Stimulated activated CD4-positive, alpha-beta T cell treated with anti-CD3 and anti-CD28 coated beads, Interleukin-2, amount 100 ng/mL, for 24 hours (primary cell): ENCODE results near the gene RNF113B.

Experiments used
- DNase-seq, 2 donors: peaks; one replicate each; pipeline ENCODE4 v3.0.0-alpha.2; 2020

Gene RNF113B

GRCh38 chr13:98173431-98174152, 3.5 kb downstream of the RNF113B start:
- no peak for DNase-seq

GRCh38 chr13:98172590-98173422, 4.3 kb downstream of the RNF113B start:
- no peak for DNase-seq

DNA sequence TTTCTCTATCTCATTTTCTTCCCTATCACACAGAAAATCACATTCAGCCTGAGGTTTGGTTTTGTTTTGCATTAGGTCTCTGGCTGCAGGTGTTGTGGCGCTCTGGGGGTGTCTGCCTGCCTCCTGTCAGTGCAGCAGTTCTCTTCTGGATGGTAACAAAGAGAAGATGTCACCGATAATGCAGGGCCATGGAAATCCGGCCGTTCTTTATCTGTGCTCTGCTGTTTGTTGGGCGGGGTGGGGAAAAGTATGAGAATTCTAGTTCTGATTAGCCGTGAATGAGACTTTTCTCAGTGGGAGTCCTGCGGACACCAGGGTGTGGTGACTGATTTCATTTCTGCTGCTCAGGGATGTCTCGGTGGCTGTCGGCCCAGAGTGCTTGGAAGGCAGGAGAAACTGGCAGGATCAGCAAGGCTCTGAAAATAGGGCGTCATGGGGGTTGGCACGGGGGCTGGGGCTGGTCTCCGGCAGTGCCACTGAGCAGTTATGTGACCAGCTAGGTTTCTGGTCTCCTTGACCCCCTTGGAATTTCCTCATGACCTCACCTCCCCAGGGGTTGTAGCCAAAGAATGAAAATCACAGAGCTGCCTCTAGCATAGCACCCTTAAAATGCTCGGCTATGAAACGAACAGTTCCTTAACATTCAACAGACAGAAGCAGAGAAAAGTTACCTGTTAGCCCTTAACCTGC, 5.0 kb downstream of the RNF113B start:
- no peak for DNase-seq

GRCh38 chr13:98169331-98169730, 7.7 kb downstream of the RNF113B start:
- no peak for DNase-seq

DNA sequence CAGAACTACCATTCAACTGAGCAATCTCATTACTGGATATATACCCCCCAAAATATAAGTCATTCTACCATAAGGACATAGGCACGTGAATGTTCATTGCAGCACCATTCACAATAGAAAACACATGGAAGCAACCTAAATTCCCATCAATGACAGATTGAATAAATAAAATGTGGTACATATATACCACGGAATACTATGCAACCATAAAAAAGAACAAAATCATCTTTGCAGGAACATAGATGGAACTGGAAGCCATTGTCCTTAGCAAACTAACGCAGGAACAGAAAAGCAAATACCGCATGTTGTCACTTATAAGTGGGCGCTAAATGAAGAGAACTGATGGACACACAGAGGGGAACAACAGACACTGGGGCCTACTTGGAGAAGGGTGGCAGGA, 14.1 kb downstream of the RNF113B start:
- no peak for DNase-seq

GRCh38 chr13:98158172-98158899, 18.7 kb downstream of the RNF113B start:
- DNase-seq, result no peak

- DNase-seq, result no peak
Measured at GRCh38 chr13:98157609-98158008, 19.5 kb downstream of the RNF113B start.

- DNase-seq, result no peak
Measured at GRCh38 chr13:98157188-98157587, 19.9 kb downstream of the RNF113B start.

DNA sequence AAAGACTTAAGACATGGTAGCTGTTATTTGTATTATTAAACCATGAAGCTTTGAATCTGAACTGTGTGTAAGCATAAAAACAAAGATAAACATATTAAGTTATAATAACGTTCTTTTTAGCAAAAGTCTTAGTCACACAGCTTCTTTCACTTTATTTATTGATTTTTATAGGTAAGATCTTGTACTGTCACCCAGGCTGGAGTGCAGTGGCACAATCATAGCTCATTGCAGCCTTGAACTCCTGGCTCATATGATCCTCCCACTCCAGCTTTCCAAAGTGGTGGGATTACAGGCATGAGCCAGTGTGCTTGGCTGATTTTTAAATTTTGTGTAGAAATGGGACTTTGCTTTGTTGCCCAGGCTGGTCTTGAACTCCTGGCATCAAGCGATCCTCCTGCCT, 20.8 kb downstream of the RNF113B start:
- no peak for DNase-seq

DNA sequence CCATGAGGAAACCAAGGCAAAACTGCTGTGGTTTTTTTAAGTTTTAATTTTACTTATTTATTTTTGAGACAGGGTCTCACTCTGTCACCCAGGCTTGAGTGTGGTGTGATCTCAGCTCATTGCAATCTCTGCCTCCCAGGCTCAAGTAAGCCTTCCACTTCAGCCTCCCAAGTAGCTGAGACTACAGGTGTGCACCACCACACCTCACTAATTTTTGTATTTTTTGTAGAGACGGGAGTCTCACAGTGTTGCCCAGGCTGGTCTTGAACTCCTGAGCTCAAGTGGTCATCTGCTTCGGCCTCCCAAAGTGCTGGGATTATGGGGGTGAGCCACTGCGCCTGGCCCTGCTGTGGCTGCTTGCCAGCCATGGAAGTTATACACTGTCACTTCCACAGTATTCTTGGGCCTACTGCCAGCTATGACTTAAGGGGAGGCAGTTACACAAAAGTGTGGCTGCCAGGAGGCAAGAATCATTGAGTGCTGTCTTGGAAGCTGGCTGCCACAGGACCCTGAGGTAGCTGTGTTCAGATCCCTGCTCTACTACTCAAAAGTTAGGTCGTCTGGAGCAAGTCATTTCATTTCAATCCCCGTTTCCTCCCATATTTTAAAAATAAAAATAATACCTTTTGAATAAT, 21.5 kb downstream of the RNF113B start:
- DNase-seq, result no peak

DNA sequence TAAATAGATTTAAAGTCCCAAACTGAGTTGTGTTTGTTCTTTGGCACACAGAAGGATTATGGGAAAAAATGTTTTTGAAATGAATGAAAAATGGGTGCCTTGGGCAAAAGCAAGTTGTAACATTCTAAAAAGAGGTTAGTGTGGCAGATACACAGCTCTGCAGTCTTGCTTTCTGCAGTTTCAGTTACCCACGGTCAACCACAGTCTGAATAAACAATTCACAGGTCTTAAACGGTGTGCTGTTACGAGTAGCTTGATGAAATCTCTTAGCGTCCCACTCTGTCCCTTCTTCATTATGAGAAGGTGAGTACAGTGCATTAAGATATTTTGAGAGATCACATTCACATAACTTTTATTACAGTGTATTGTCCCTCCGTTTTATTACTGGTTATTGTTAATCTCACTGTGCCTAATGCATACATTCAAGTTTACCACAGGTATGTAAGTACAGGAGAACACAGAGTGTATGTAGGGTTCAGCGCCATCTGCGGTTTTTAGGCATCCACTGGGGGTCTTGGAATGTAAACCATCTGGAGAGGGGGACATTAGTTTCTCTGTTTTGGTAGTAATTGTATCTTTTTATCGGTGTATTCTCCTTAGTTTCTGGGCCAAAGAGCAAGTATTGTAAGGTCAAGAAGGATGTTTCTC, 26.1 kb downstream of the RNF113B start:
- no peak for DNase-seq

DNA sequence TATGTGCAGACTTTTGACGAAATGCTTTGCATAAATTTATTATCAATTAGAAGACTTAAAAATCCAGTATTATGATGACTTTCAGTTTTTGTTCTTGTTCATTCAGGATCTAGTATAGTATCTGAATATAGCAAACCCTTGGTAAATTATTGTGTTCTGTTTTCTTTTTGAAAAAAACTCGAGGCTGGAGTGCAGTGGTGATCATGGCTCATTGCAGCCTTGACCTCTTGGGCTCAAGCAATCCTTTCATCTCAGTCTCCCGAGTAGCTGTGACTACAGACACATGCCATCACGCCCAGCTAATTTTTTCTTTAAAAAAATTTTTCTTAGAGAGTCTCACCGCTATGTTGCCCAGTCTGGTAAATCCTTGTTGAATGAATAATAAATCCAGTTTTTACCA, 29.5 kb downstream of the RNF113B start:
- DNase-seq, result no peak

GRCh38 chr13:98144801-98145350, 32.2 kb downstream of the RNF113B start:
- peak in 1 of 2 donors; percentile 2 for DNase-seq

GRCh38 chr13:98144027-98144741, 32.9 kb downstream of the RNF113B start:
- DNase-seq, result no peak

DNA sequence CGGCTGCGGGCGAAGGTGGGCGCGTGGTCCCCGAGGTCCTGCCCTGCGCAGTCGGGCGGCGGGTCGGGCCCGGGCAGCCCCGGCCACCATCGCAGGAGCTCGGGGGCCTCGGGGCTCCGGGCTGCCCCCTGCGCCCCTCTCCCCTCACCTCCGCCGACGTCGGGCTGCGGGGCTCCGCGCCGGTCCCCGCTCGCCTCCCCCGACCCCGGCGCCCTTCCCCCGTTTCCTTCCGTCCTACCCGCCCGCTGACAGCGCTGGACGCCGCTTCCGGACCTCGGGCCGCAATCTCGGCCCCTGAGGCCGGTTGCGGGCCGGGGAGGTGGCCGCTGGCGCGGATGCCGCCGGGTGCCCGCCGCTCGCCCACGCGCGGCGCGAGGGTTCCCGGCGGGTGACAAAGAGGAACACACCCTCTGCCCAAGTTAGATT, 33.5 kb downstream of the RNF113B start:
- DNase-seq, result peak in 1 of 2 donors; percentile 2

- no peak for DNase-seq
Measured at GRCh38 chr13:98143157-98143553, 33.9 kb downstream of the RNF113B start.

DNA sequence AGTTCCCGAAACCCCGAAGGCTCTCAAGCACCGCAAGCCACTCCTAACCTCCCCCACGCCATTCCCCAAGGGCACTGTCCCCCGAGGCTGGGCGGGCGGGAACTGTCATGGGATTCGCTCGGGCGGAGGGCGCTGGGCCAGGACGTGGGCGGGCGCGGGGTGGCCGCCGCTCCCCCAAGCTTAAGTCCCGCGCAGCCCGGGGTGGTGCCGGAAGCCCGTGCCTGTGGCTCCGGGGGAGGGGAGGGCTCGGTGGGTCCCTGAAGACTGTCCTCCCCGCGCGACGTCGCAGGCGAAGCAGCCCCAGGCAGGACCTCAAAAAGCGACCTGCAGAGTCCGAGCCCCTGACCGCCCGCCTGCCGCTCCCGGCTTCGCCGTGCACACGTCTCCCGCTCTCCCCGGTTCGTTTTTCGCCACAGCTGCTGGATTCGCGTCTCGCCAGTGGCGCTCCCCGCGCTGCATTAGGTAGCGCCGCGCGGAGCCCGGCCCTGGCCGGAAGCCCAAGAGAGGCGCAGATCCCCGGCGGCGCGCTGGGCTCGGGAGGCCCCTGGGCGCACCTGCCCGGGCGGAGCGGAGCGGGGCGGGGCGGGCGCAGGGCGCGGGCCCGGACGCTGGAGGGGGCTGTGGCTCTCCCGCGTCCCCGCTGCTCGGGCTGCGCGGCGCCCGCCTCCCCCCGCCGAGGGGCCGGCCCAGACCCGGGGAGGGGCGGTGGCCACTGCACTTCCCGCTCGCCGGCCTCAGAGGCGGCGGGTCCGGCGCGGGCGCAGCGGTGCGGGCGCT, 34.5 kb downstream of the RNF113B start, which contains the start of gene FARP1:
Gene FARP1 (plus strand): TSS at position 715 of the 777 bp plus-strand sequence. CDS start 70,149 bp downstream, outside the sequence.
- peak; percentile 24 to 61 for DNase-seq

GRCh38 chr13:98141509-98142379, 35.3 kb downstream of the RNF113B start:
- peak in 1 of 2 donors; percentile 2 for DNase-seq

DNA sequence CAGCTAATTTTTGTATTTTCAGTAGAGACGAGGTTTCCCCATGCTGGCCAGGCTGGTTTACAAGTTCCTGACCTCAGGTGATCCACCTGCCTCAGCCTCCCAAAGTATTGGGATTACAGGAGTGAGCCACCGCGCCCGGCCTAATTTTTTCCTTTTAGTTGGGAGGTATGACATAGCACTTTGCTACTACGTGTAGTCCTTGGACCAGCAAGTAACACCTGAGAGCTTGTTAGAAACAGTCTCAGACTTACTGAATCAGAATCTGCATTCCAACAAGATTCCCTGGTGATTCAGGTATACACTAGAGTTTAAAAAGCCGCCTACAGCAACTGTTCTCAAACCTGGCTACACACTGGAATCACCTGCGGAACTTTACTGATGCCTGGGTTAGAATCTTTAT, 36.0 kb downstream of the RNF113B start:
- no peak for DNase-seq
